Memory B cell (primary cell): Measurements from ENCODE around the gene CHAC2.
A peak's percentile ranks its signal among the peaks of the same experiment; 100 is the strongest.
"Not testable (repeated sequence)": the region's sequence is repeated elsewhere in the genome, so short reads cannot be mapped to it uniquely, and the experiment has no call there.

ENCODE experiments used
- ATAC-seq: fragments of 150-1000 bp; cut with Tn5 transposase; 2 replicates; pipeline ENCODE4 v1.10.0; 2021; ENCODE audit warnings: low read depth, mild to moderate bottlenecking, moderate library complexity
- DNase-seq, 2 donors: peaks; one replicate each; pipeline ENCODE4 v3.0.0; 2022; ENCODE audit warnings: low spot score in 2 of 2
- H3K27ac Mint-ChIP-seq: one replicate; pipeline ENCODE4 v1.8.0; 2022; ENCODE audit warnings: mild to moderate bottlenecking, moderate library complexity, mixed read lengths
- H3K27me3 Mint-ChIP-seq: one replicate; pipeline ENCODE4 v1.8.0; 2022; ENCODE audit warnings: mixed read lengths
- H3K36me3 Mint-ChIP-seq: one replicate; pipeline ENCODE4 v1.8.0; 2022; ENCODE audit warnings: mild to moderate bottlenecking, mixed read lengths
- H3K4me1 Mint-ChIP-seq: one replicate; pipeline ENCODE4 v1.8.0; 2022; ENCODE audit warnings: mixed read lengths
- H3K4me3 Mint-ChIP-seq: one replicate; pipeline ENCODE4 v1.8.0; 2022; ENCODE audit warnings: mild to moderate bottlenecking, moderate library complexity, mixed read lengths
- H3K9me3 Mint-ChIP-seq: one replicate; pipeline ENCODE4 v1.8.0; 2022; ENCODE audit warnings: mixed read lengths

The CHAC2 gene

GRCh38 chr2:53767405-53768241 lies at the start of gene CHAC2:
CHAC2 (plus strand) TSS chr2:53767804; CDS start chr2:53767887, 83 bp downstream.
- no peaks in the 10 kb centered on the region for H3K9me3 Mint-ChIP-seq
- H3K4me1 Mint-ChIP-seq: peaks cover 13% of the 10 kb centered on the region
- no peaks in the 10 kb centered on the region for H3K27me3 Mint-ChIP-seq
- peaks cover 10% of the 10 kb centered on the region for H3K36me3 Mint-ChIP-seq
- peak; percentile 94 for ATAC-seq
- peak within 1 kb of the TSS; percentile 97 for H3K4me3 Mint-ChIP-seq
- DNase-seq: peak; percentile 79 to 86
- H3K27ac Mint-ChIP-seq: peak within 1 kb of the TSS; percentile 98

DNA sequence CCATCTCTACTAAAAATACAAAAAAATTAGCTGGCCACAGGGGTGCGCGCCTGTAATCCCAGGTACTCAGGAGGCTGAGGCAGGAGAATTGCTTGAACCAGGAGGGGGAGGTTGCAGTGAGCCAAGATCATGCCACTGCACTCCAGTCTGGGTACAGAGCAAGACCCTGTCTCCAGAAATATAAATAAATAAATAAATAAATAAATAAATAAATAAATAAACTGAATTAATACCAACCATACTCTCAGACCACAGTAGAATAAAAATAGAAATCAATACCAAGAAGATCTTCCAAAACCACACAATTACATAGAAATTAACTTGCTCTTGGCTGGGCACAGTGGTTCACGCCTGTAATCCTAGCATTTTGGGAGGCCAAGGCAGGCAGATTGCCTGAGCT lies 46.7 kb upstream of the CHAC2 start:
- H3K4me1 Mint-ChIP-seq: peaks cover 13% of the 10 kb centered on the region
- DNase-seq, ATAC-seq, H3K4me3 Mint-ChIP-seq, H3K9me3 Mint-ChIP-seq, H3K27me3 Mint-ChIP-seq, H3K27ac Mint-ChIP-seq: not testable (repeated sequence)
- peaks cover 39% of the 10 kb centered on the region for H3K36me3 Mint-ChIP-seq

DNA sequence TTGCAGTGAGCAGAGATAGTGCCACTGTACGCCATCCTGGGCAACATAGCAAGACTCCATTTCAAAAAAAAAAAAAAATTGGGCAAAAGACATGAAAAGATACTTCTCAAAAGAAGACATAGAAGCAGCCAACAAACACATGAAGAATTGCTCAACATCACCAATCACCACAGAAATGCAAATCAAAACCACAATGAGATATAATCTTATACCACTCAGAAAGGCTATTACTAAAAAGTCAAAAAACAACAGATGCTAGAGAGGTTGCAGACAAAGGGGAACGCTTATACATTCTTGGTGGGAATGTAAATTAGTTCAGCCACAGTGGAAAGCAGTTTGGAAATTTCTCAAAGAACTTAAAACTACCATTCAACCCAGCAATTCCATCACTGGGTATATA lies 43.1 kb upstream of the CHAC2 start:
- DNase-seq (no peak), ATAC-seq (no peak)
- H3K36me3 Mint-ChIP-seq: peaks cover 28% of the 10 kb centered on the region
- H3K27ac Mint-ChIP-seq: no peak overlapping the region
- H3K27me3 Mint-ChIP-seq: no peaks in the 10 kb centered on the region
- no peak overlapping the region for H3K4me3 Mint-ChIP-seq
- H3K9me3 Mint-ChIP-seq: peaks cover 3% of the 10 kb centered on the region
- peaks cover 11% of the 10 kb centered on the region for H3K4me1 Mint-ChIP-seq

DNA sequence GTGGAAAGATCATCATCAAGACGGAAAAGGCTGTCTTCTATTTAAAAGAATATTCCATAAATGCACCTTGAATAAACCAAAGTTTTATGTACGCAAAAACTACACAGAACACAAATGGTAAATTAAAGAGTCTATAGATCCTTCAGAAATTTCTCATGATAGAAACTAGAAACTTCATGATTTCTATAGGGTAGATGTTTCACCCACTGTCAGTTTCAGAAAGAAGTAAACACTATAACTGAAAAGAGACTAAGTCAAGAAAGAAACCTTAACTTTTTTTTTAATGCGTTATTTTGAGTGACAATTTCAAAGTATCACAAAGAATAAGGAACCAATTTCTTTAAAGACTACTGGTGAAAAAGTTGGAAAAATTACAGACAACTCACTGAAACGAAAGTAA lies 41.9 kb upstream of the CHAC2 start:
- Mint-ChIP-seq H3K9me3 (peaks cover 3% of the 10 kb centered on the region), H3K27ac (no peak overlapping the region), H3K4me1 (peaks cover 9% of the 10 kb centered on the region), H3K4me3 (no peak overlapping the region), H3K27me3 (no peaks in the 10 kb centered on the region), H3K36me3 (peaks cover 31% of the 10 kb centered on the region)
- no peak for ATAC-seq
- DNase-seq: no peak

GRCh38 chr2:53727921-53728320 lies 39.7 kb upstream of the CHAC2 start:
- DNase-seq (no peak), ATAC-seq (no peak)
- Mint-ChIP-seq H3K4me1 (peaks cover 3% of the 10 kb centered on the region), H3K36me3 (peaks cover 26% of the 10 kb centered on the region), H3K4me3 (no peak overlapping the region), H3K27ac (peak overlapping the region; percentile 28), H3K27me3 (no peaks in the 10 kb centered on the region), H3K9me3 (peaks cover 3% of the 10 kb centered on the region)

DNA sequence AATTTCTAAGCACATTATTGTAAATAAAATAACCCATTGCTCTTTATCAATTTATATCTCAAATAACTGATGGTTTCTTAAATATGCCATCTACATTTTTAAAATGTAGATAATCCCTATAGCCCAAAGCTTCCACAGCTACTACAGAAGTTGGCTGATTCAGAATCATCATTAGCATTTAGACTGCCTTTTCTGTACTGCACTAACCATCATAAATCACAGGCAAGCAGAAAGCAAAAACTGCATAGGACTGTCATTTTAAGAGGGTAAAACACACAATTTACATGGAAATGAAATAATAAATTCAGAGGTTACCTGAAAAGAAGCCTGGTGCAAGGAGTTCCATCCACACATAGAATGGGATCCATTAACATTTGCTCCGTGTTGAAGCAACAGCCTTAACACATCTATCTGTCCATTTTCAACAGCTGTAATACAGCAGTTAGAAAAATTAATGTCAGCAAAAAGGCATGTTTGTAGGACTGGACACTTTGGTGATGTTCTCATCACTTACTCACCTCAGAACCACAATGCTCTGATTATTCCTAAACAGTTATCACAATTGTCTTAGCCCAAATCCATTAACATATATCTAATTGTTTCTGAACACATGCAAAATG lies 38.4 kb upstream of the CHAC2 start:
- Mint-ChIP-seq H3K27ac (no peak overlapping the region), H3K27me3 (no peaks in the 10 kb centered on the region), H3K9me3 (peaks cover 3% of the 10 kb centered on the region), H3K4me1 (peaks cover 5% of the 10 kb centered on the region), H3K36me3 (peaks cover 27% of the 10 kb centered on the region), H3K4me3 (no peak overlapping the region)
- no peak for ATAC-seq
- no peak for DNase-seq

GRCh38 chr2:53737091-53737490 lies 30.5 kb upstream of the CHAC2 start:
- Mint-ChIP-seq H3K9me3 (no peaks in the 10 kb centered on the region), H3K36me3 (peaks cover 21% of the 10 kb centered on the region), H3K27ac (no peak overlapping the region), H3K27me3 (no peaks in the 10 kb centered on the region), H3K4me3 (no peak overlapping the region), H3K4me1 (peaks cover 8% of the 10 kb centered on the region)
- ATAC-seq (no peak), DNase-seq (no peak)

DNA sequence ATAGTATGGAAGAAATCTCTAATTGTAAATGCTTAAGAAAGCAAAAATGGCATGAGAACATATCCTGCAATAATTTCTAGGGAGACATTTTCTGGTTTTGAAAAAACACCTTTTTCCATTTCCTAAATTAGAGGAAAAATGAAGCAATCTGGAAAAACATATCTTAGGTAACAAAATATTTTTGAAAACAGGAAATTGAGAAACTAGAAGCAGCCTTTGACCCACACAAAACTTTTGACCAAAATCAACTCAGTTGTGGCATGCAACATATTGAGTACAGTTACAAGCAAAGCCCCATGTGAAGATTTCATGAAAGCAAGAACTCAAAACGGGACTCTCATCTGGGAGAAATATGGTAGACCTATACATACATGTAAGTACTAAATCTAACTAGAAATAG lies 28.6 kb upstream of the CHAC2 start:
- Mint-ChIP-seq H3K27me3 (no peaks in the 10 kb centered on the region), H3K27ac (no peak overlapping the region), H3K9me3 (no peaks in the 10 kb centered on the region), H3K36me3 (peaks cover 30% of the 10 kb centered on the region), H3K4me1 (peaks cover 12% of the 10 kb centered on the region), H3K4me3 (no peak overlapping the region)
- no peak for ATAC-seq
- no peak for DNase-seq

GRCh38 chr2:53740170-53740569 lies 27.4 kb upstream of the CHAC2 start:
- H3K4me3 Mint-ChIP-seq: no peak overlapping the region
- H3K36me3 Mint-ChIP-seq: peaks cover 25% of the 10 kb centered on the region
- ATAC-seq (no peak), DNase-seq (no peak)
- H3K27ac Mint-ChIP-seq: peak overlapping the region; percentile 36
- H3K9me3 Mint-ChIP-seq: no peaks in the 10 kb centered on the region
- no peaks in the 10 kb centered on the region for H3K27me3 Mint-ChIP-seq
- H3K4me1 Mint-ChIP-seq: peaks cover 10% of the 10 kb centered on the region

- peak overlapping the region; percentile 53 for H3K27ac Mint-ChIP-seq
- no peak for ATAC-seq
- peaks cover 30% of the 10 kb centered on the region for H3K36me3 Mint-ChIP-seq
- H3K4me3 Mint-ChIP-seq: no peak overlapping the region
- no peaks in the 10 kb centered on the region for H3K27me3 Mint-ChIP-seq
- DNase-seq: no peak
- H3K9me3 Mint-ChIP-seq: no peaks in the 10 kb centered on the region
- peaks cover 10% of the 10 kb centered on the region for H3K4me1 Mint-ChIP-seq
Measured at GRCh38 chr2:53744395-53745065, 23.1 kb upstream of the CHAC2 start.

DNA sequence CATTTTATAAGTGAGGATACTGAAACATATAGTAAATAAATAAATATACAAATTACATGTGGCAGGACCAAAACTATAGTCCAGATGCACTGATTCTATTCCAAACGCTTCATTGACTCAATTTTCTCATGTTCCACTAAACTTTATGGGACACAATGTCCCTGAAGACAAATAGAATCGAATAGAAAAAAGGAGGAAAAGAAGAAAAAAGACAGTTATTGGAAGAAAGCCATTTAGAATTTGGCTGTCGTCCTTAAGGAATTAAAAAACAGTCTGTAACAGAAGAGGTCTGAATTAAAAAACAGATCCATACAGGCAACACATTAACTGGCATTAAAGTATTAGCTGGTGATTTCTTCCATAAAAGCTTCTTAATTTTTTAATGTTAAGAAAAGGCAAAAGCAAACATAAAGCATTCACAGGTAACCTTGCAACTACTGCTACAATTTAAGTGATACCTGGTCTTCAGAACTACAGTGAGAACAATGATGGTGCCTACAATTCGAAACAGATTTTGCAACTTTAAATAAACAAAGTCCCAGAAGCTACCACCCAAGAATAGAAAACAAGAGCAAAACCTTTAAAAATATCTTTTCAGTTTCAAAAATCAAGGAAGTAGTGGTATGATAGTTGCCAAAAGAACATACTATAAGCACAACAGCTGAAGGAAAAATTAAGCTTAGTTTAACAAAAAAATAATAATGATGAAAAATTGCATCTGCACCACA lies 17.4 kb upstream of the CHAC2 start:
- DNase-seq (no peak), ATAC-seq (no peak)
- no peak overlapping the region for H3K27ac Mint-ChIP-seq
- H3K36me3 Mint-ChIP-seq: peaks cover 18% of the 10 kb centered on the region
- H3K9me3 Mint-ChIP-seq: no peaks in the 10 kb centered on the region
- H3K4me3 Mint-ChIP-seq: no peak overlapping the region
- H3K4me1 Mint-ChIP-seq: peaks cover 6% of the 10 kb centered on the region
- H3K27me3 Mint-ChIP-seq: no peaks in the 10 kb centered on the region

DNA sequence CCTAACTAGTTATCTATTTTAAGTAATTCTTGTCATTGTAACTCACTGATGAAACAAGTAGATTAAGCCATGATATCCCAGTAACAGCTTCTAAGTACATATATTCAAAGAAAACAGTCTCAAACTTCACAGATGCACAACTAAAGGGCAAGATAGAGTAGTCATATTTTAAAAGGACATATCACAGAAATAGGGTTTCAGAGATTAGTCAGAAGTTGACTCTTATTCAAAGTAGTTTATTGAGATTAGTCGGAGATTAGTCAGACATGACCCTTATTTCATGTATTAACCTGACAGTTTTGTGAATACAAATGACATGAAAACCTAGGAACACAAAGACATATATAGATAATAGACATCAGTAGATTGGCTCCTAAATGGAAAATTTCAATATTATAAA lies 15.9 kb upstream of the CHAC2 start:
- ATAC-seq: no peak
- no peak overlapping the region for H3K4me3 Mint-ChIP-seq

DNA sequence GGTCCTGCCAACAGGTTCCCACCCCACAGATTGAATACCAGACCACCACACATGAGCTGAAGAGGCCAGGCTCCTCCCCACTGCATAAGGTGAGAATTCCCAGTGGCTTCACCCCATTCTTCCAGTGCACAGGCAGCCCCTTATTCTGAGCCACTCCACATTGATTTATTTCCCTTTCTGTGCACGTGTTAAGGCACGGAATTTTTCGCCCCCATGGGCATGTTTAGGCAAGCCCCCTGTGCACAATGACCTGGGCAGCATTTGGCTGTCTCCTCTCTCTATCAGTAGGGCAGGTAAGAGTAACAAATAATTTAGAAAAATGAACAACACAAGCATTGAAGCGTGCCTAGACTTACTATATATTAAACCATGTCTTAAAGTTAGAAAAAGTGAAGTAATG lies 15.2 kb upstream of the CHAC2 start:
- Mint-ChIP-seq H3K9me3 (no peaks in the 10 kb centered on the region), H3K4me1 (peaks cover 3% of the 10 kb centered on the region), H3K36me3 (peaks cover 24% of the 10 kb centered on the region), H3K27me3 (no peaks in the 10 kb centered on the region), H3K27ac (peak overlapping the region; percentile 43), H3K4me3 (no peak overlapping the region)
- no peak for ATAC-seq
- DNase-seq: no peak

More for the DNA sequence above, 15.9 kb upstream of the CHAC2 start:
- Mint-ChIP-seq H3K27me3 (no peaks in the 10 kb centered on the region), H3K36me3 (peaks cover 22% of the 10 kb centered on the region), H3K4me1 (peaks cover 3% of the 10 kb centered on the region), H3K27ac (peak overlapping the region; percentile 20), H3K9me3 (no peaks in the 10 kb centered on the region)
- no peak for DNase-seq

DNA sequence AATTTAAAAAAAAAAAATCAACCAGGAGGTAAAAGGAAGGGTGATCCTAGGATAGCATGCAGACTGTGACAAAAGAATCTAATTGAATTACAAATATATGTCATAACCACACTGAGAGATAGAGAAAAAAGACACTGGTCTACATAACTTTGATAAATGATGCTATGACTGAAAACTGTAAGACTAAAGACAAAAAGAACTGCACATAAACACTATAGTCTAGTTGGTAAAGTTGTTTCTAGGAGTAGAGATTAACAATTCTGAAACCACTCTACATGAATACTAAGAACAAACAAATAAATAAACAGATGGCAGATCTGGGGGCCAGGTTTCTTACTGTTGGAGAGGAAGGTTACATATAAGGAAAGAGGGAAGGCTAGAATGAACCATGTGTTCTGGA lies 14.6 kb upstream of the CHAC2 start:
- ATAC-seq (no peak), DNase-seq (no peak)
- no peak overlapping the region for H3K27ac Mint-ChIP-seq
- H3K36me3 Mint-ChIP-seq: peaks cover 23% of the 10 kb centered on the region
- H3K27me3 Mint-ChIP-seq: no peaks in the 10 kb centered on the region
- peaks cover 3% of the 10 kb centered on the region for H3K4me1 Mint-ChIP-seq
- no peaks in the 10 kb centered on the region for H3K9me3 Mint-ChIP-seq
- H3K4me3 Mint-ChIP-seq: no peak overlapping the region
